GOT3 (cell line): ENCODE measurements around the gene SLC30A7.
"Not testable (repeated sequence)": the region's sequence is repeated elsewhere in the genome, so short reads cannot be mapped to it uniquely, and the experiment has no call there.

ENCODE experiments used
- DNase-seq: peaks from one replicate; lab custom pipeline; 2025; ENCODE audit warnings: mixed read lengths; lab: John Stamatoyannopoulos, UW

The SLC30A7 gene

DNA sequence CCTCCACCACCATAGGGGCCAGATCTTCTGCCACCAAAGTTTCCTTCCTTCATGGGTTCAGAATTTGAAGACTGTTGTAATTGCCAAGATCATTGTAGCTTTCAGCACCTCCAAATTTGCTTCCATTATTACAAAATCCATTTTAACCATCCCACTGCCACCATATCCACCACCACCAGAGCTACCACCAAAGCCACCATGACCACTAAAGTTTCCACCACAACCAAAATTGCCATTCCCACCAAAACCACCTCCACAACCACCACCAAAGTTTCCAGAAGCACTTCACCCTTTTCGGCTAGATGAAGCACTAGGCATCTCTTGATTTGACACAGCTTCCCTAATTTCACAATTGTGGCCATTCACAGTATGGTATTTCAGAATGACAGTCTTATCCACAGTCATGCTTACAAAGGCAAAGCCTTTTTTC, 45.2 kb downstream of the SLC30A7 start:
- no peak for DNase-seq

DNA sequence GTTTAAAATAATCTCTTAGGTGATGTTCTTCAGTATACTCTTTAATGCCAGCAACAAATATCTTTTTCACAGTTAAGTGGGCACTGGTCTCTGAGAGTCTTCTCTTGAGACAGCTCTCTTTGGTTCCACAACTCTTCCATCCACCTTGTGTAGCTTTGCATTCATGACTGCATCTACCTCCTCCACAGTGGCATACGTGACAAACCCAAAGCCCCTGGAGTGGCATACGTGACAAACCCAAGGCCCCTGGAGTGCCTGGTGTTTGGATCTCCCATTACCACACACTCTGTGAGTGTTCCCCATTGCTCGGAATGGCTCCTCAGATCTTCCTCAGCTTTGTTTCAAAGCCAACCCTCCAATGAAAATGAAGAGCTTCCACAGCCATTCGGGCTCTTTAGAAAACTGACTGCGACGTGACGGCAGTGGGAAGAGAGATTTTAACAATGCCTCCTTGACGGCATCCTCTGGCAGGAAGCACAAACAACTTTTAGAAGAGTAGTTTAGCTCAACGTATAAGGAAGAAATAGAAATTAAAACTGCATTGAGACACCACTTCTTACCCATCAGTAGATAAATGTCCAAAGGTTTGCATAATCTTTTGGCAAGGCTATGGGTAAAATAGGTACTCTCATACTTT, 45.8 kb downstream of the SLC30A7 start:
- no peak for DNase-seq

DNA sequence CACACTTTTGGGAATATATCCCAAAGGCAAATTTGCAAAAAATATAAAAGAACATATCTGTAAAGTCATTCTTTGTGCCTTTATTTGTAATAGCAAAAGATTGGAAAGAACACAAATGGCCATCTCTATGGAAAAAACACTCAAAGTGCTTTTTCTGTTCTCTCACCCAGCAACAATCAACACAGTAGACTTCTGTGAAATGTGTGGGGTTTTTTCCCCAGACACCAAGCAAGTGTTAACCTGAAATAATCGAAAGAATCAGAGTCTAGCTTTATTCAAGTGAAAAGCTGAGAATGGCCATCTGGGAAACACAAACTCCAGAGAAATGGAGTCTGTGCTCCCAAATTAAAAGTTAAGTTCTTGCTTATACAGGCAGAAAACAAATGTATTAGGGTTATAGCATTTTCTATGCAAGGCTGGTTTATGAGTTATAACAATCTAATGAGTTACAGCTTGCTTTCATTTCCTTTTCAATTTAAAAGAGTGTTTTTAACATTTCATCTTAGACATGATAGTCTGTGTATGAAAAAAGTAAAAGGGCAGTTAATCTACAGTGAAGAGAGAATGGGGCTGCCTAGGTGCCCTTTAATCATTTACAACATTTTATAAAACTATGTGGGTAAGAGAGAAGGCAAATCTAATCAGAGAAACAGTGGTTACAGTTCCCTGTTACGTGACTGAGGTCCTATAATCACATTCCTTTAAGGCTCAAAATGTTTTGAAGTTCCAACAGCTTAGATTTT, 46.6 kb downstream of the SLC30A7 start:
- no peak for DNase-seq

DNA sequence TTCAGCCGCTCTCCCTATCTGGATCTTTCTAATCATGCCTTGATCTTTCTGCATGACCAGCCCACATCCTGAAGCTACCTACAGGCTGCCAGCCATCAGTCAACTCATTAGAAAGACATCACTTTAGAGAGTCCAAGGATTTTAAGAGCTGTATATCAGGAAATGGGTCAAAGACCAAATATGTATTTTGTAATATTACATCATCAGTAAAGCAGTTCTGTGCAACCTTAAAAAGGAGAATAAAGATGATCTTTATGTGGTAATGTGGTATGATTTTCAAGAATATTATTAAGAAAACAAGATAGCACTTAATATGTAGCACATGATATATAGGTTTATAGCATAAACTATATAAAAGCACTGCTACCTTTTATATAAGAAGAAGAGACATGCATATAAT, 47.6 kb downstream of the SLC30A7 start:
- no peak for DNase-seq

DNA sequence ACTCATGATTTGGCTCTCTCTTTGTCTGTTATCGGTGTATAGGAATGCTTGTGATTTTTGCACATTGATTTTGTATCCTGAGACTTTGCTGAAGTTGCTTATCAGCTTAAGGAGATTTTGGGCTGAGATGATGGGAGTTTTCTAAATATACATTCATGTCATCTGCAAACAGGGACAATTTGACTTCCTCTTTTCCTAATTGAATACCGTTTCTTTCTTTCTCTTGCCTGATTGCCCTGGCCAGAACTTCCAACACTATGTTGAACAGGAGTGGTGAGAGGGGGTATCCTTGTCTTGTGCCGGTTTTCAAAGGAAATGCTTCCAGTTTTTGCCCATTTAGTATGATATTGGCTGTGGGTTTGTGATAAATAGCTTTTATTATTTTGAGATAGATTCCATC, 50.2 kb downstream of the SLC30A7 start:
- not testable (repeated sequence) for DNase-seq

DNA sequence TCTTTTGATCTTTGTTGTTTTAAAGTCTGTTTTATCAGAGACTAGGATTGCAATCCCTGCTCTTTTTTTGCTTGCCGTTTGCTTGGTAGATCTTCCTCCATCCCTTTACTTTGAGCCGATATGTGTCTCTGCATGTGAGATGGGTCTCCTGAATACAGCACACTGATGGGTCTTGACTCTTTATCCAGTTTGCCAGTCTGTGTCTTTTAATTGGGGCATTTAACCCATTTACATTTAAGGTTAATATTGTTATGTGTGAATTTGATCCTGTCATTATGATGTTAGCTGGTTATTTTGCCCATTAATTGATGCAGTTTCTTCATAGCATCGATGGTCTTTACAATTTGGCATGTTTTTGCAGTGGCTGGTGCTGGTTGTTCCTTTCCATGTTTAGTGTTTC, 51.9 kb downstream of the SLC30A7 start:
- not testable (repeated sequence) for DNase-seq

DNA sequence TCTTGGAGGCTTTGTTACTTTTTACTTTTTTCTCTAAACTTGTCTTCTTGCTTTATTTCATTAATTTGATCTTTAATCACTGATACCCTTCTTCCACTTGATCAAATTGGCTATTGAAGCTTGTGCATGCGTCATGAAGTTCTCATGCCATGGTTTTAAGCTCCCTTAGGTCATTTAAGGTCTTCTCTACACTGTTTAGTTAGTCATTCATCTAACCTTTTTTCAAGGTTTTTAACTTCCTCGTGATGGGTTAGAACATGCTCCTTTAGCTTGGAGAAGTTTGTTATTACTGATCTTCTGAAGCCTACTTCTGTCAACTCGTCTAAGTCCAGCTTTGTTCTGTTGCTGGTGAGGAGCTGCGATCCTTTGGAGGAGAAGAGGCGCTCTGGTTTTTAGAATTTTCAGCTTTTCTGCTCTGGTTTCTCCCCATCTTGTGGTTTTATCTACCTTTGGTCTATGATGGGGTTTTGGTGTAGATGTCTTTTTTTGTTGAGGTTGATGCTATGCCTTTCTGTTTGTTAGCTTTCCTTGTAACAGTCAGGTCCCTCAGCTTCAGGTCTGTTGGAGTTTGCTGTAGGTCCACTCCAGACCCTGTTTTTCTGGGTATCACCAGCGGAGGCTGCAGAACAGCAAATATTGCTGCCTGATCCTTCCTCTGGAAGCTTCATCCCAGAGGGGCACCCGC, 53.0 kb downstream of the SLC30A7 start:
- DNase-seq = not testable (repeated sequence)

DNA sequence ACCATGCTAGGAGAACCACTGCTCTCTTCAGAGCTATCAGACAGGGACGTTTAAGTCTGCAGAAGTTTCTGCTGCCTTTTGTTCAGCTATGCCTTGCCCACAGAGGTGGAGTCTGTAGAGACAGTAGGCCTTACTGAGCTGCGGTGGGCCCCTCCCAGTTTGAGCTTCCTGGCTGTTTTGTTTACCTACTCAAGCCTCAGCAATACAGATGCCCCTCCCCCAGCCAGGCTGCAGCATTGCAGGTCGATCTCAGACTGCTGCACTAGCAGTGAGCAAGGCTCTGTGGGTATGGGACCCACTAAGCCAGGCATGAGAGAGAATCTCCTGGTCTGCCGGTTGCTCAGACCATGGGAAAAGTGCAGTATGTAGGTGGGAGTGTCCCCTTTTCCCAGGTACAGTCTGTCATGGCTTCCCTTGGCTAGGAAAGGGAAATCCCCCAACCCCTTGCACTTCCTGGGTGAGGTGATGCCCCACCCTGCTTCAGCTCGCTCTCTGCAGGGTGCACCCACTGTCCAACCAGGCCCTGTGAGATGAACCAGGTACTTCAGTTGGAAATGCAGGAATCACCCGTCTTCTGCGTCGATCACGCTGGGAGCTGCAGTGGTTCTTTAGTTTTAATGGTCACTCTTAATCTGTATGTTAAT, 53.7 kb downstream of the SLC30A7 start:
- DNase-seq = not testable (repeated sequence)

DNA sequence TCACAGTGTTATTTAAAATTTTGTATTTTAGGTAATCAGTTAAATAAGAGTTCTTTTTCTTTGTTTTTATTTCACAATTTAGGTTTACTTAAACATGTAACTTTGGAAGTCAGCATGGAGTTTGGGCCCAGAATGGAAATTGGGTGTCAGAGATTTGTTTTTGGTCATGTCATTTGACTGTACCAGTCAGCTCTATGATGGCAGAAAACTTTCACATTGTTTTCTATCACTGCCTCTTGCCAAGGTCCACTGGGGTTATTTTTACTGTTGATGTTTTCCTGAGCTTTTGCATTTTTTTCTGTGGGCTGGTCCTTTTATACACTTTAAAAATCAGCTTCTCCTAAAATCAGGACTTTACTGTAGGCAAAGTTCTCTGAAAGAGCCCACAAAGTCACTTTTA, 54.4 kb downstream of the SLC30A7 start:
- no peak for DNase-seq

DNA sequence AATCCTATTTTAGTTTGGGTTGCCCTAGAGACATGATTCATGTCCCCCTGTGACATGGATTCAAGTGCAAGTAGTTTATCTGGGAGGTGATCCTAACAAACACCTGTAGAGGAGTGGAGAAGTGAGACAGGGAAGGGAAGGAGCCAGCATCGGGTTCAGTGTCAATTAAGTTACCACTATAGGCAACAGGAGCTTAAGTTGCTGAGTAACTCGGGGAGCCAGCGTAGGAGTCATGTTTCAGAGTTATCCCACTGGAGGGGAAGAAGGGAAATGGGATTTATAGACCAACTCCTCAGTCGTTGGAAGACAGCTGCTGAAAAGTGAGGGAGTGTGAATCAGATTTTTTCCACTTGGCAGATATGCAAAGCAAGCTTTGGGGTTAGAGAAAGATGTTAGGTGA, 54.9 kb downstream of the SLC30A7 start:
- no peak for DNase-seq

DNA sequence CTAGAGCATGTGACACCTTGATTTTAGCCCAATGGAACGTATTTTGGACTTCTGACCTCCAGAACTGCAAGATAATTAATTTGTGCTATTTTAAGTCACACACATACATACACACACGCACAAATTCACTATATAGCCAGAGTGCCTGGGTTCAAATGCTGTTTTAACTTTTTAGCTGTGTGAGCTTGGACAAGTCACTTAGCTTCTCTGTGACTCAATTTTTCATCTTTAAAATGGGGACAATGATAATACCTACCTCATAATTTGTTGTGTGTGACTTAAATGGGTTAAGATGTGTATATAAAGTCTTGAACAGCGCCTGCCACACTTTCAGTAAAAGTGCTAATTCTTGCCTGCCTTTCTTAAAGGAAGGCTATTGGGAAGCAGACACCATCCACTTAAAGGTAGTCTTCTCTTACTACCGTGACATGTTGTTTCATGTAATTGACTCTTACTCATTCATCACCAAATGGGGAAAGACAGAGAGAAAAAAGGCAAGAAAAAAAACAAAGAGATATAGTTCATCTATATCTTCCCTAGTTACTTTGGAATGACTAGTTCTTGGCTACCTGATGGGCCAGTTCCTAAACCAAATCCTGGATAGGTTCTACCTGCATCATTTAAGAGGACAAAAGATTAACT, 56.3 kb downstream of the SLC30A7 start:
- DNase-seq = no peak

DNA sequence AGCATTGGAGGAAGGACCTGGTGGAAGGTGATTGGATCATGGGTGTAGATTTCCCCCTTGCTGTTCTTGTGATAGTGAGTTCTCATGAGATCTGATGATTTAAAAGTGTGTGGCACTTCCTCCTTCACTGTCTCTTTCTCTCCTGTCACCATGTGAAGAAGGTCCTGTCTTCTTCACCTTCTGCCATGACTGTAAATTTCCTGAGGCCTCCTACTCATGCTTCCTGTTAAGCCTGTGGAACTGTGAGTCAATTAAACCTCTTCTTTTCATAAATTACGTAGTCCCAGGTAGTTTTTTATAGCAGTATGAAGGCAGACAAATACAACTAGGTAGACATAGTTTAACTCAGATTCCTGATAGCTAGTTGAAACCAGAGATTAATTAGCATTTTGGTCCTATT, 57.1 kb downstream of the SLC30A7 start:
- DNase-seq = not testable (repeated sequence)

DNA sequence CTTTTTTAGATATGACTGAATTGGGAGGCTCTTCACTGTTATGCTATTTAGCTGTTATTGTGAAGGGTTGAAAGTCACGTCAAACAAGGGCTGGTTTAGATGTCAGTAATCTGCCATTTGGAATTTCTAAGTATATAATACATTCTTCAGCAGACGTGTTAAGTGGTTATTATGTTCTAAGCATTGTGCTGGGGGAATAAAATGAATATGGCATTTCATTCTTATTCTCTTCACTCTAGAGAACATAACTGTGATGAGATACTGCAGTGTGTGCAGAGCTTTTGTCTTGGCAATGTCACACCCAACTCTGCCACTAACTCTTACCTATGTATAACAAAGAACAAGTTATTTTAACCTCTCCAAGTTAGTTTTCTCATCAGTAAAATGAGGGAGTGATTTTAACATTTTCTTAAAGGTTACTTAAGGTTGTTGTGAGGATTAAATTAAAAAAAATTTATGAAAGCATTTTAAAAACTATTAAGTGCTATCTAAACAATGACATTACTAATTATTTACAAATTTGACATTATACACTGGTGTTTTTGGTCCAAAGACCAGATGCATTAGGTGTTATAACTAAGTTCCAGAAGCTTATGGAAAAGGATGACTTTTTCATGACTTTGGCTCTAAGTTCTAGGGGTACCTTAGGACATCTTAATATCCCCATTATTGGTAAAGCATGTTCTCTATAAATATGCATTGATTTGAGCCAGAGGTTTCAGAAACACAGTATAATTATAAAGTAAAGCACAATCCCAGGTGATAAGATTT, 58.3 kb downstream of the SLC30A7 start:
- DNase-seq = no peak

DNA sequence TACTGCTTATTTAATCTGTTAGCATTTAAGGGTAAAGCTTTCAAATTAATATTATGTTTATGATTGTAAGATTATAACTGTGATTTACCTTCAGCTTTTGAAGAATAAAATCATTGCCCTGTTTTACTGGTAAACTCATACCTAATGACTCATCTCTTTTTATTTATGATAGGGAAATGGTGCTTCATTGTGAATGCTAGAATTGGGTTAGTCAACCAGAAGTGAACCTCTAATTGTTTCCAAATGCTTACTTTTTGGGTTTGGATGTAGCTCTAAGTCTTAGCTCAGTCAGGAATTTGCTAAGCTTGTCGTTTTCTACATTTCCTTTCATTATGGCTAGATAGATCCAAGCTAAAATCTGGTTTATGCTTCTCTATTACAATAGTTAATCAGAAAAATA, 59.4 kb downstream of the SLC30A7 start:
- no peak for DNase-seq

DNA sequence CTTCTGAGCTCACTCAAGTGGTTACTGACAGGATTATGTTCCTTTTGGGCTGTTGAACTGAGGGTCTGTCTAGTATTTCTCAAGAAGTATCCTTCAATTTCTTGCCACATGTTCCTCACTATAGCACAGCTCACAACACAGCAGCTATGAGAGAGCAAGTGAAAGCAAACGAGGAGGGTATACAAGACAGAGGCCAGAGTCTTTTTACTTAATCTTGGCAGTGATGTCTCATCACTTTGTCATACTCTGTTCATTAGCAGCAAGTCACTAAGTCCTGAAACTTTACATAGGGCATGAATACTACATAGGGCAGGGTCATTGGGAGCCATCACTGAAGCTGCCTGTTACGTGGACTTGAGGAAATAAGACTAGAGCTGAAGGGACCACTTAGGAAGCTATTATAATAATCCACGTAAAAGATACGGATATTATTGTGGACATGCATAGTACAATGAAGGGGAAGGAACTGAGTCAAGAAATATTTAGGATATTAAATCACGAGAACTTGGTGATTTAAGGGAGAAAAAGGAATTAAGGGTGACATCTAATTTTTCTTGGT, 63.7 kb downstream of the SLC30A7 start:
- DNase-seq = no peak

DNA sequence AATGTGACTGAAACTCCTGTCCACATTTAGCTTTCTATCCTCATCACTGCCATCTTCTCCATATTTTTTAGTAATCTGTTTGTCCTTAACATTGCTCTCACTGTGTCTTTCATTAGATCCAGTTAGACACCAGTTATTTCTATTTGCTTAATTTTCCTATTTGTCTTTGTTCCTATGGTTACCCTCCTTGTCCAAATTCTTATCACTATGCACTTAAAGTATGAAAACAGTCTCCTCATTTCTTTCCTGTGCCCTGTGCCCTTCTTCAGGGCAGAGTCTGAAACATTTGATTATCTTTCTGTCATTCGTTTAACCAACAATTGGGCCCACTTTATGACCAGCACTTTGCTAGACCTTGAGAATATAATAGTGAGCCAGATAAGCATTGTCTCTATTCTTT, 64.2 kb downstream of the SLC30A7 start:
- no peak for DNase-seq

DNA sequence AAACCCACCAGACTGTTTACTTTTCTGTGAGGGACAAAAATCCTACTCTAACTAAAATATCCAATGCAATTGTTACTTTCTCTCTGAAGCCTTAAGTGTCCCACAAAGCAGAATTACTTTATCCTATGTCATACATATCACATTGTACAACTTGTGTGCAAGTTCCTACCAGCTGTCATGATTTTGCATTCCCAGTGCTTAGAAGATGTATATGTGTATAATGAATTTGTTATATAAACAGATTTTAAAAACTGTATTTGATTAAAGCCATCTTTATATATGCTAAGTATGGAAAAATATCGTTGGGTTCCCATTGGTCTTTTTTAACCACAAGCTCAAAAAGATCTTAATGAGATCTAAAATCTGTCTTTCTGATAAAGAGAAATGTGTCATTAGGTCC, 72.7 kb downstream of the SLC30A7 start:
- DNase-seq = no peak

DNA sequence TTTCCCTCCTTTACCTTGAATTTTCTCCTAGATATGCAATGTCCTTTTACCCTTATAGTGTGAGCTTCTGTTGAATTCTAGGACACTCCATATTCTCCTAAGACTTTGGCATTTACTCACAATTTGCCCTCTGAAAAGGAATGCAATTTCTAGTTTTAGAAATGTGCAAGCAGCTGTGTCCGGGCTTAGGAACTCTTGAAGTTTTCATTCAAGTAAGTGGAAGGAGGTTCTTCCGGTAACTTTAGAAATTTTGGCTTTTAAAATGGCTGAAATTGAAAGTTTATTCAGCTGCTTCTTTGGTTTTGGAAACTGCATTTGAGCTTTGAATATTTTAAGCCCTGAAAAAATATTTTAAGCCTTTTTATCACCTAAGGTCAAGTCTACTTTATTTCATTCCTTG, 73.4 kb downstream of the SLC30A7 start:
- no peak for DNase-seq

DNA sequence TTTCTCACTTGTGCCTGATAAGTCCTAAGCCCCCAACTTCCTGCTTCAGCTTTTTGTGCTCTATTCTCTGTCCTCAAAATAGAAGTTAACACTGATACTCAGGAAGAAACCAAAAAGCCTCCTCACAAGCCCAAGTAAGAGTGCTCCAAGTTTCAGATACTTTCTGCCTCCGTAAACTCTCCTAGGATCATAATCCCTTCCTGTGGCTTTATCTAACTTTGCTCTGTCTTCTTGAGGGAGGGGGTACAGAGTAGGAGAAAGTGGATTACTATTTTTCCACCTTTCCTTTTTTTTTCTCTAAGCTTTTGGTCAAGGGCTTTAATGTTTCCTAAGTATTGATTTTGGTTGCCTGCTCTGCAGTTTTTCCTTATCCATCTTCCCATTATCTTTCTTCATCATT, 75.1 kb downstream of the SLC30A7 start:
- DNase-seq = no peak

DNA sequence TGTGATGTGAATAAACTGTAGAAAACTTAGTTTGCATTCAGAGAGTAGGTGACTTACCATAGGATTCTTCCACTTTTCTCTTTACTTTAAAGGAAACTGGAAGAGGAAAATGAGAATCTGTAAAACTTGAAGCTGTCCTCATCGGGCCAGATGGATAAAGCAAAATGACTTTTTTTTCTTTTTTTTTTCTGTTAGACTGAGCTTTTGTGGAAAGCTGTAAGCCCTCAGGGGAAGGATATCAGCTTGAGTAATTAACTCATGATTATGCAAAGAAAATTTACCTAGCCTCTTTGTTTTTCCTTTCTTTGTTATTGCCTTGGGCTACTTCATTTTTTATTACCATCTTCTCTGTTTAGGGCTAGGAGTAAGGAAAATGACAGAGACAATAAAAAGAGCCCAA, 76.3 kb downstream of the SLC30A7 start:
- no peak for DNase-seq

DNA sequence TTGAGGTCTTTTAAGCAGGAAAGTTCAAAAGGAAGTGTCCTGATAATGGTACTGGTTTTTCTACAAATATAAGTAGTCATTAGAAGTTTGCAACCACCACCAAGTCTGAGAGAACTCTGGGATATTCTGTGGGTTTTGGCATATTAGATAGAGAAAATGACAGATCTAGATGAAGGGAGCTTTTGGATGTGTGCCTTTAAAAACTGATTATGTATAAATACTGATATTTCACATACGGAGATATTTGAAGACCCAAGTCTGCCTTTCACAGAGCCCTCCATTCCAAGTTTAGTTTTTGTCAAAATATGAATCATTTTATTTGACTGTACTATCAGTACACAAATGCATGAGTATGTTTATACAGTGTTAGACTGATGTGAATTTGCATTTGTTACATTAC, 81.0 kb downstream of the SLC30A7 start:
- no peak for DNase-seq
